ENCODE data around the gene LMAN1.
A peak's percentile ranks its signal among the peaks of the same experiment; 100 is the strongest.

Gene LMAN1

DNA sequence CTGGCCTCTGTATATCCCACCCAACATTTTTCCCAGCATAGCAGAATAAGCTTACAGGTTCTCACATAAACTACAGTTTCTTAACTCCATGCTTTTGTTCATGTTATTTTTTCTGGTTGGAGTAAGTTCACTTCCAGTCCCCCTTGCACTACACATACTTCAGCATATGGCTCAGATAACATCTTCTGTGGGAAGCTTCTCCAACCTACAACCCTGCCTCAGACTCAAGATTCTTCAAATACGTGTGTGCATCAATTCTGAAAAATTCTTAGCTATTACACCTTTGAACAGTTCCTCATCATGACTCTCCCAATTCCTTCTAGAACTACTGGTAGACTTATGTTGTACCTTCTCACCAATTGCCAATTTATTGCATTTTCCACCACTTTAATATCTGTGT lies 33.1 kb downstream of the LMAN1 start:
- H3K36me3 ChIP-seq = peaks cover 51 to 59% (median 54%) of the 10 kb centered on the region in 11 experiments
- no peak overlapping the region for H3K9ac ChIP-seq
- TF ChIP-seq Cebpa-rat (IDR thresholded peaks at IDR 0.05) = no peak
- no peak overlapping the region for H3K4me3 ChIP-seq
- H4K20me1 ChIP-seq = 0 out of 22 replicates have a peak, but pooled peaks cover 0 to 3% (median 0%) of the 10 kb centered on the region in 11 experiments
- no peaks in the 10 kb centered on the region for H3K4me1 ChIP-seq
- no peak overlapping the region for H3K4me2 ChIP-seq
- no peaks in the 10 kb centered on the region; a peak in 1 of 22 replicates for H3K9me3 ChIP-seq (replicated peaks in 1 of 11)
- H3K27me3 ChIP-seq = no peaks in the 10 kb centered on the region
- no peak overlapping the region for H3K27ac ChIP-seq

DNA sequence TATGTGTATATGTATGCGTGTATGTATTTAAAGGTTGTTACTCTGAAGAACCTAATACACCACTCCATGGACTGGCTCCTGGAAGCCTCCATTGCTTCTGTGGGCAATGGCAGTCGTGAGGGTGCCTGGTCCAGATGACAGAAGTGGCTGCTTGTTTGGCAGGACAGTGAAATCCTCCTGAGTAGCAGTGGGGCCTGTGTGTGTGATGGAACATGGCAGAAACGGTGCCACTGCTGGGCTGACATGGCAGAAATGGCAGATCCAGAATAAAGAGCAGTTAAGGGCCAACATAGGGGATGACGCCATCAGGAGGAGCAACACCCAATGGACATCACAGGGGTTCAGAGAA lies 34.5 kb downstream of the LMAN1 start:
- H3K27me3 ChIP-seq = no peaks in the 10 kb centered on the region
- H3K4me1 ChIP-seq = no peaks in the 10 kb centered on the region
- TF ChIP-seq Cebpa-rat (IDR thresholded peaks at IDR 0.05) = no peak
- H3K27ac ChIP-seq = no peak overlapping the region
- H3K9me3 ChIP-seq (replicated peaks in 1 of 11) = no peaks in the 10 kb centered on the region; a peak in 1 of 22 replicates
- no peak overlapping the region for H3K4me2 ChIP-seq
- H4K20me1 ChIP-seq = 0 out of 22 replicates have a peak, but pooled peaks cover 0 to 3% (median 0%) of the 10 kb centered on the region in 11 experiments
- H3K9ac ChIP-seq = no peak overlapping the region
- H3K36me3 ChIP-seq = peaks cover 37 to 45% (median 40%) of the 10 kb centered on the region in 11 experiments
- H3K4me3 ChIP-seq = no peak overlapping the region

DNA sequence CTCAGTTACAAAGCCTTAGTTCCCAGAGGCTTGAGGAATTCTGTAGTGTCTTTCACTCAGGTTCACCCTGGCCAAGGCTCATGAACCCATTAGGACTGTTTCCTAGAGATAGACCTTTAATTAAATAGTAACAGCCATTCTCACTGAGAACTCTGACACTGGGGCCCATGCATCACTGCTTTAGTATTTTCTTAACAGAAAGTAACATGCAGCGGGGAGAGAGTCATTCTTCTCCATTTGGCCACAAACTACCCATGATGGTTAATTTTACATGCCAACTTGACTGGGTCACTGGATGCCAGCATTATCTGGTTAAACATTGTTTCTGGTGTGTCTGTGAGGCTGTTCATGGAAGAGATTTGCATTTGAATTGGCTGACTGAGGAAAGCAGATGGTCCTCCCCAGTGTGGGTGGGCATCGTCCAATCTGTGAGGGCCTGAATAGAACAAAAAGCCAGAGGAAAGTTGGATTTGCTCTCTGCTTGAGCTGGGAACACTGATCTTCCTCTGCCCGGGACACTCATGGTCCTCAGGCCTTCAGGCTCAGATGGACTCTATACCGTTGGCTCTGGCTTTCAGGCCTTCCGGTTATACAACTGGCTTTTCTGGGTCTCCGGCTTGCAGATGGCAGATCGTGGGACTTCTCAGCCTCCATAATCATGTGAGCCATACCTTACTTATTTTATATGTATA lies 35.0 kb downstream of the LMAN1 start:
- H3K27ac ChIP-seq = no peak overlapping the region
- no peak overlapping the region for H3K9ac ChIP-seq
- H4K20me1 ChIP-seq = 0 out of 22 replicates have a peak, but pooled peaks cover 0 to 3% (median 0%) of the 10 kb centered on the region in 11 experiments
- H3K27me3 ChIP-seq = no peaks in the 10 kb centered on the region
- no peaks in the 10 kb centered on the region for H3K4me1 ChIP-seq
- no peak for TF ChIP-seq Cebpa-rat (IDR thresholded peaks at IDR 0.05)
- H3K4me2 ChIP-seq = no peak overlapping the region
- H3K36me3 ChIP-seq = peaks cover 32 to 40% (median 35%) of the 10 kb centered on the region in 11 experiments
- no peak overlapping the region for H3K4me3 ChIP-seq
- no peaks in the 10 kb centered on the region; a peak in 1 of 22 replicates for H3K9me3 ChIP-seq (replicated peaks in 1 of 11)

DNA sequence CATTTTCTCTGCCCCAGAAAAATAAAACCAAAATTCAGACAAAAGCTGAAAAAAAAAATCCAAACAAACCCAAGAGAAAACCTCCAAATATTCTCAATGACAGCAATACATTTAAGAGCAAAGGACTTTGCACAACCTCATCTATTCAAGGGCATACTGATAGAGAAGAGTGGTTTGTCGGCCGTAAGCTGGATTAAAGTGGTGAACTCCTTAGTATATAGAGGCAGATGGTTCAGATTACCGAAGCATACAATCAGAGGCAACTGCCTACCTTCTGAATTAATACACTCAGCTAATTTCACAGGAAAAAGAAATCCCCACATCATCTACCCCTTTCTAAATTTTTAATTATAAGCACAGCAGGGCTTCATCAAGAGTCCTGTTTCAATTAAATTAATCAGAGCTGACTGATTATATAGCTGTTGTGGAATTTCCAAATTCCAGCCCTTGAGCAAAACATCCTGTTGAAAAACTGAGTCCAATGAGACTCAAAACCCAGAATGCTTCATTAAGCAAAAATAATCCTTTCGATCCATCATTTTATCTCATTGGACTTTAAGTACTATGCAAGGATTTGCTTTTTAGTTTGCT lies 40.5 kb downstream of the LMAN1 start, which contains the start of gene CPLX4:
CPLX4 (minus strand) TSS at position 190 of the 591 bp plus-strand sequence; CDS start at position 3, 187 bp downstream.
- Histone ChIP-seq H3K36me3 (no peaks in the 10 kb centered on the region), H3K27me3 (no peaks in the 10 kb centered on the region), H4K20me1 (no peaks in the 10 kb centered on the region), H3K4me2 (no peak within 1 kb of the TSS), H3K9me3 (replicated peaks in 1 of 11) (no peaks in the 10 kb centered on the region; a peak in 1 of 22 replicates), H3K27ac (no peak within 1 kb of the TSS), H3K4me3 (no peak within 1 kb of the TSS), H3K4me1 (no peaks in the 10 kb centered on the region), H3K9ac (no peak within 1 kb of the TSS)
- no peak for TF ChIP-seq Cebpa-rat (IDR thresholded peaks at IDR 0.05)

DNA sequence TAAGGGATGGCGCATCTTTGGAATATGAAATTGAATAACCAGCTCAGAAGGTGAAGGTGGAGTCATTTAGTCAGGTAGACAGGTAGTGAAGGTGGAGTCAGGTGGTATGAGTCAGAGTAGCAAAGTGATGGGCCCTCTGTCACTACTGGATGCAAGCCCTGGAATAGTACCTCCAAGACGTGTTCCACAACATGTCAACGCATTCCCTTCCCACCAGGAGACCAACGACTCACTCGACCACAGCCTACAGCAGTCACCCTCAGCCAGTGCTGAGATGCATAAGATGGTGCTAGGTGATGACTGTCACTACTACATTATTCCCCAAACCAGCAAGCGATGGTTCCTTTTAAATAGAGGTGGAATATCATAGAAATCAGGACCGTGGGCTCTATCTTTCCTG lies 47.4 kb downstream of the LMAN1 start:
- Histone ChIP-seq H3K27ac (no peak overlapping the region), H3K27me3 (peaks cover 0 to 10% (median 5%) of the 10 kb centered on the region in 11 experiments; a peak in 8 of 22 replicates), H3K9ac (no peak overlapping the region)

DNA sequence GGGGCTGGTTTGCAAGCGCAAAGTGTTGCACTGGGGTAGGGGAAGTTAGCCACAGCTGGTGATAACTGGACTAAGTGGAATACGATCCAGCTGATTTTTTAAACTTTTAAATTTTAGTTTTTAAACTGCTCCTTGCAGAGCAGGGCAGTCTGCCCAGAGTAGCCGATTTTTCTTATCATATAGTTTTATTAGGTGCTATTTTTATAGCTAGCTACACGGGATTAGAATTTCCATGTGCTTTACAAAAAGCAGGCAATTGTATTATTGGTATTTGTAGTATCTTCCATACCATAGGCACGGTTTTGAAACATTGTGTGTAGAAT lies 50.2 kb downstream of the LMAN1 start:
- Histone ChIP-seq H3K4me1 (peaks cover 0 to 16% (median 9%) of the 10 kb centered on the region in 10 experiments; a peak in 12 of 20 replicates), H3K4me3 (peak overlapping the region; percentile 20 to 62 (median 46); a peak in 13 of 20 replicates)

More for the DNA sequence above, 47.4 kb downstream of the LMAN1 start:
- Histone ChIP-seq H3K4me3 (no peak overlapping the region), H3K36me3 (no peaks in the 10 kb centered on the region), H4K20me1 (no peaks in the 10 kb centered on the region), H3K4me2 (no peak overlapping the region), H3K4me1 (peaks cover 0 to 2% (median 0%) of the 10 kb centered on the region in 10 experiments; a peak in 1 of 20 replicates), H3K9me3 (replicated peaks in 1 of 11) (no peaks in the 10 kb centered on the region)
- no peak for TF ChIP-seq Cebpa-rat (IDR thresholded peaks at IDR 0.05)

DNA sequence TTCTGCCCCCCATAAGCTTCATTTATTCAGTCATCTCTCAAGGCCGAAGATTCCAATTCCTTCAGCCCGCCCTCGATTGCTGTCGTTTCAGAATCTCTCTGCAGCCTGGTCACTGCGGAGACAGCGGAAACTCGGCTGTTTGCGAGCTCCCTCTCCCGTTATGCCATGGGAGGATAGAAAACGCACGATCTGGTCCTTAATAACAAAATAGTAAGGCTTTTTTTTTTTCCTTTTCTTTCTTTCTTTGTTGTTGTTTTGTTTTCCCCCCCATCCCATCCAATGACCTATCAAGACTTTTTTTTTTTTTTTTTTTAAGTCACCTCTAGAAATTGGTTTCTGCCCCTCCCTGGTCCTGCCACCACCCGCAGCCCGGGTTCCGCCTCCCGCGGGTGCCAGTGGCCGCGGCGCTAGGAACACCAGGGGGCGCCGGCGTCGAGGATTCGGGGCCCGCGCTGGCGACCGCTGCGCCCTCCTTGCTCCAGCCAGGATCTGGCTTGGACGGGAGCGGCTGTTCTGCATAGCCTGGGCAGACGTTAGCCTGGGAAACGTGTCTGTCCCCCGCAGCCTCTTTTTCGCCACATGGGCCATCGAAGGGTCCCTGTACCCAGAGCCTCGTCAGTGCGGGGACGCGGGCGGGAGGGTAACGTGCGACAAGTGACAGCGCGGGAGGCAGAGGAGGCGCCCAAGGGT lies 50.7 kb downstream of the LMAN1 start:
- H3K9me3 ChIP-seq (replicated peaks in 1 of 11) = no peaks in the 10 kb centered on the region

More for the DNA sequence above, 50.2 kb downstream of the LMAN1 start:
- no peak overlapping the region for H3K27ac ChIP-seq
- H4K20me1 ChIP-seq = no peaks in the 10 kb centered on the region
- H3K27me3 ChIP-seq = peaks cover 0 to 10% (median 5%) of the 10 kb centered on the region in 11 experiments; a peak in 8 of 22 replicates
- H3K9ac ChIP-seq = 0 out of 22 replicates have a peak overlapping the region, but pooled peaks of 1 of the 11 experiments have one; percentile 12
- no peak for TF ChIP-seq Cebpa-rat (IDR thresholded peaks at IDR 0.05)
- no peaks in the 10 kb centered on the region for H3K36me3 ChIP-seq
- H3K9me3 ChIP-seq (replicated peaks in 1 of 11) = no peaks in the 10 kb centered on the region
- H3K4me2 ChIP-seq = peak overlapping the region; percentile 56 to 79 (median 64); a peak in 21 of 22 replicates

DNA sequence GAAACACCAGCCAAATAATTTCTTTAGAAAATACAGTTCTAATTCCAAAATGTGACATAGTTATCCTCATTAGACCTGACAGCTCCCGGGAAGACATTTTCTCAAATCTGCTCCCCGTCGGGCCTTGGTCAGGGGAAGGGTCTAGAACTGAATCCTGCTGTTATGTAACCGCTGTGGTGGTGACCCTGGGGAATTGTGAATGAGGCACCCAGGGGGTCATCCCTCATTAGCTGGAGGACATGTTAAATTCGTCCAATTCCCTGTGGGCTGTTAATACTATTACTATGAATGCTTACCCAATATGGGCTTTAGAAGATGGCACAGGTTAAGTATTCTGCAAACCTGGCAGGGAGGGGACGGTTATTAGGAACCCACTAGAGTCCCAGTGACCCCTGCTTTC lies 52.4 kb downstream of the LMAN1 start:
- no peak overlapping the region for H3K4me2 ChIP-seq
- H3K27me3 ChIP-seq = peaks cover 0 to 10% (median 5%) of the 10 kb centered on the region in 11 experiments; a peak in 8 of 22 replicates
- no peaks in the 10 kb centered on the region for H4K20me1 ChIP-seq
- no peaks in the 10 kb centered on the region for H3K9me3 ChIP-seq (replicated peaks in 1 of 11)
- no peak overlapping the region for H3K4me3 ChIP-seq
- no peaks in the 10 kb centered on the region for H3K36me3 ChIP-seq
- no peak for TF ChIP-seq Cebpa-rat (IDR thresholded peaks at IDR 0.05)
- no peak overlapping the region for H3K27ac ChIP-seq
- H3K4me1 ChIP-seq = peaks cover 0 to 16% (median 9%) of the 10 kb centered on the region in 10 experiments; a peak in 12 of 20 replicates
- H3K9ac ChIP-seq = no peak overlapping the region

More for the DNA sequence above, 50.7 kb downstream of the LMAN1 start:
- H4K20me1 ChIP-seq = no peaks in the 10 kb centered on the region
- peaks cover 0 to 10% (median 5%) of the 10 kb centered on the region in 11 experiments; a peak in 8 of 22 replicates for H3K27me3 ChIP-seq
- 0 out of 22 replicates have a peak overlapping the region, but pooled peaks of 1 of the 11 experiments have one; percentile 12 for H3K9ac ChIP-seq
- H3K4me3 ChIP-seq = peak overlapping the region; percentile 20 to 62 (median 46); a peak in 13 of 20 replicates
- H3K27ac ChIP-seq = no peak overlapping the region
- peaks cover 0 to 16% (median 9%) of the 10 kb centered on the region in 10 experiments; a peak in 12 of 20 replicates for H3K4me1 ChIP-seq
- peak overlapping the region; percentile 56 to 79 (median 64); a peak in 21 of 22 replicates for H3K4me2 ChIP-seq
- no peak for TF ChIP-seq Cebpa-rat (IDR thresholded peaks at IDR 0.05)
- H3K36me3 ChIP-seq = no peaks in the 10 kb centered on the region

DNA sequence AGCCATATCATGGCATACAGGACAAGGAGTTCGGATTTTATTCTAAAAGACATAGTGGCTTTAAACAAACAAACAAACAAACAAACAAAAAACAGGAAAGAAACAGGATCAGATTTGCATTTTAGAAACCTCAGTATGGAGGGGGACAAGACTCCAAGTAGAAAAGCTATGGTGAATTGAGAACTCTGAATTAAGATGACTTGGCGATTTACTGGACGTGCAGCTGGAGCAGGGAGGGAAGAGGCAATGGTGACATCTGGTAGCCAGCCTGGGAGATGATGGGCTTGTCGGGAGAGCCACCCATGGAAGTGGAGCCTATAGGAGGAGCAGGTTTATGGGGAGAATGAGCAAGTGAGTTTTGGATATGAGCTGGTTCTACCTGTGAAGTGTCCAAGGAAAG lies 53.8 kb downstream of the LMAN1 start:
- Histone ChIP-seq H3K36me3 (no peaks in the 10 kb centered on the region), H3K4me3 (no peak overlapping the region), H3K9ac (no peak overlapping the region), H3K9me3 (replicated peaks in 1 of 11) (no peaks in the 10 kb centered on the region), H3K27ac (no peak overlapping the region), H4K20me1 (no peaks in the 10 kb centered on the region), H3K27me3 (peaks cover 0 to 10% (median 5%) of the 10 kb centered on the region in 11 experiments; a peak in 8 of 22 replicates), H3K4me1 (peaks cover 0 to 16% (median 9%) of the 10 kb centered on the region in 10 experiments; a peak in 12 of 20 replicates), H3K4me2 (peak overlapping the region in 8 of 11 experiments; percentile 16 to 44 (median 24); a peak in 10 of 22 replicates)
- TF ChIP-seq Cebpa-rat (IDR thresholded peaks at IDR 0.05) = no peak
